ENCODE measurements around the gene OR4C45.

GRCh38 chr11:50075856-50076255 is 43.2 kb downstream of the OR4C45 start:
- TF ChIP-seq CTCF (conservative IDR thresholded peaks at IDR 0.05; ENCODE audit: low read length): no peak
- no peak for TF ChIP-seq EZH2phosphoT487 (IDR thresholded peaks at IDR 0.05; ENCODE audit: borderline replicate concordance, low read depth, low read length)

Measured in OCI-LY7 (cell line).